ENCODE measurements around the gene TOPBP1.

TOPBP1 gene

GRCh38 chr3:133659806-133660205 lies 1.9 kb downstream of the TOPBP1 start:
- no peak for TF ChIP-seq MAX (IDR thresholded peaks at IDR 0.05)
- TF ChIP-seq CEBPB (IDR thresholded peaks at IDR 0.05), result no peak
- no peak for TF ChIP-seq RAD21 (IDR thresholded peaks at IDR 0.05; ENCODE audit: low read depth)
- TF ChIP-seq EP300 (IDR thresholded peaks at IDR 0.05; ENCODE audit: borderline replicate concordance), result no peak
- TF ChIP-seq EGR1 (IDR thresholded peaks at IDR 0.05), result no peak
- no peak for TF ChIP-seq TAF1 (IDR thresholded peaks at IDR 0.05; ENCODE audit: low read depth)
- no peak for TF ChIP-seq ZBTB7A (IDR thresholded peaks at IDR 0.05; ENCODE audit: low read depth)
- TF ChIP-seq YY1 (IDR thresholded peaks at IDR 0.05; ENCODE audit: low read depth), result no peak
- no peak for TF ChIP-seq CREB1 (IDR thresholded peaks at IDR 0.05; ENCODE audit: low read depth)

GRCh38 chr3:133655731-133656515 lies 5.8 kb downstream of the TOPBP1 start:
- no peak for TF ChIP-seq EGR1 (IDR thresholded peaks at IDR 0.05)
- TF ChIP-seq TAF1 (IDR thresholded peaks at IDR 0.05; ENCODE audit: low read depth), result no peak
- TF ChIP-seq REST (IDR thresholded peaks at IDR 0.05; ENCODE audit: low read depth), result no peak
- TF ChIP-seq MAX (IDR thresholded peaks at IDR 0.05), result no peak
- TF ChIP-seq CREB1 (IDR thresholded peaks at IDR 0.05; ENCODE audit: low read depth), result no peak
- TF ChIP-seq EP300 (IDR thresholded peaks at IDR 0.05; ENCODE audit: borderline replicate concordance), result no peak
- TF ChIP-seq TCF12 (IDR thresholded peaks at IDR 0.05; ENCODE audit: low read depth), result no peak
- TF ChIP-seq RAD21 (IDR thresholded peaks at IDR 0.05; ENCODE audit: low read depth), result no peak

- no peak for TF ChIP-seq MAX (IDR thresholded peaks at IDR 0.05)
- TF ChIP-seq RAD21 (IDR thresholded peaks at IDR 0.05; ENCODE audit: low read depth), result no peak
- TF ChIP-seq TAF1 (IDR thresholded peaks at IDR 0.05; ENCODE audit: low read depth), result no peak
Observed at GRCh38 chr3:133649486-133650068, 12.2 kb downstream of the TOPBP1 start.

GRCh38 chr3:133644768-133645167 lies 17.0 kb downstream of the TOPBP1 start:
- TF ChIP-seq EGR1 (IDR thresholded peaks at IDR 0.05) (no peak), NFIC (IDR thresholded peaks at IDR 0.05) (peak; percentile 47)

GRCh38 chr3:133643611-133644010 lies 18.1 kb downstream of the TOPBP1 start:
- TF ChIP-seq USF1 (IDR thresholded peaks at IDR 0.05) (no peak), YY1 (IDR thresholded peaks at IDR 0.05; ENCODE audit: low read depth) (no peak), MAX (IDR thresholded peaks at IDR 0.05) (no peak), TCF12 (IDR thresholded peaks at IDR 0.05; ENCODE audit: low read depth) (no peak), REST (IDR thresholded peaks at IDR 0.05; ENCODE audit: low read depth) (no peak), EGR1 (IDR thresholded peaks at IDR 0.05) (no peak), TAF1 (IDR thresholded peaks at IDR 0.05; ENCODE audit: low read depth) (no peak), RAD21 (IDR thresholded peaks at IDR 0.05; ENCODE audit: low read depth) (no peak), TEAD4 (IDR thresholded peaks at IDR 0.05) (no peak), FOXM1 (IDR thresholded peaks at IDR 0.05; ENCODE audit: borderline replicate concordance, low read depth) (no peak), CEBPB (IDR thresholded peaks at IDR 0.05) (no peak), ZBTB7A (IDR thresholded peaks at IDR 0.05; ENCODE audit: low read depth) (no peak), CREB1 (IDR thresholded peaks at IDR 0.05; ENCODE audit: low read depth) (no peak), EP300 (IDR thresholded peaks at IDR 0.05; ENCODE audit: borderline replicate concordance) (no peak), NFIC (IDR thresholded peaks at IDR 0.05) (no peak)

GRCh38 chr3:133641254-133641653 lies 20.5 kb downstream of the TOPBP1 start:
- TF ChIP-seq USF1 (IDR thresholded peaks at IDR 0.05) (no peak), CREB1 (IDR thresholded peaks at IDR 0.05; ENCODE audit: low read depth) (no peak), MAX (IDR thresholded peaks at IDR 0.05) (no peak), REST (IDR thresholded peaks at IDR 0.05; ENCODE audit: low read depth) (no peak), TAF1 (IDR thresholded peaks at IDR 0.05; ENCODE audit: low read depth) (no peak), CEBPB (IDR thresholded peaks at IDR 0.05) (no peak), RAD21 (IDR thresholded peaks at IDR 0.05; ENCODE audit: low read depth) (no peak), TCF12 (IDR thresholded peaks at IDR 0.05; ENCODE audit: low read depth) (no peak), TEAD4 (IDR thresholded peaks at IDR 0.05) (no peak), ZBTB7A (IDR thresholded peaks at IDR 0.05; ENCODE audit: low read depth) (no peak)

Data from Ishikawa (cell line).